SK-N-SH (cell line): ENCODE measurements around the gene LGALS3BP.

ENCODE experiments used
- CTCF ChIP-seq: fragments of 200-600 bp; sonication (generic); IDR thresholded peaks from 2 replicates; pipeline ENCODE4 v1.6.1; 2017; ENCODE audit warnings: antibody characterized with exemption, mild to moderate bottlenecking, moderate library complexity
- JUND ChIP-seq: IDR thresholded peaks from 2 replicates; pipeline ENCODE4 v1.4.0; 2012
- TEAD4 ChIP-seq: IDR thresholded peaks from 2 replicates; pipeline ENCODE4 v1.4.0; 2012; ENCODE audit warnings: mild to moderate bottlenecking, borderline replicate concordance; ENCODE audit not compliant: insufficient read depth

- TF ChIP-seq TEAD4 (no peak), JUND (no peak), CTCF (no peak)
Observed at GRCh38 chr17:78981010-78981888, 1.5 kb upstream of the LGALS3BP start.
